K562 (cell line): ENCODE results near the gene SLC4A5. TPM values are rescaled to one million over a fixed set of nuclear protein-coding genes. Genes with fewer than 3 reads are reported as not detected.

Experiments used
- CREM ChIP-seq: IDR thresholded peaks from 2 replicates; pipeline ENCODE4 v1.6.1; 2014; ENCODE audit warnings: antibody characterized with exemption, low read depth
- MAFF ChIP-seq: IDR thresholded peaks from 2 replicates; pipeline ENCODE4 v1.6.1; 2012; ENCODE audit warnings: low read length, improper control_type of control experiment
- RAD21 ChIP-seq, 2 experiments: fragments of 250-450 bp in 1 of 2; fragments of 450-650 bp in 1 of 2; sonication (Bioruptor Pico) in 1 of 2; formaldehyde crosslinking in 1 of 2; IDR thresholded peaks in 1 of 2; conservative IDR thresholded peaks in 1 of 2; 2 replicates each; pipeline versions ENCODE4 v1.4.0 to v1.8.0; 2020 to 2022; ENCODE audit warnings: mild to moderate bottlenecking in 2 of 2, moderate library complexity in 1 of 2
- SMC3 ChIP-seq: conservative IDR thresholded peaks from 2 replicates; pipeline ENCODE4 v1.6.1; 2011; ENCODE audit warnings: low read depth, low read length, improper control_type of control experiment; ENCODE audit not compliant: insufficient read depth
- ZNF212 ChIP-seq: fragments of 450-650 bp; formaldehyde crosslinking; IDR thresholded peaks from 2 replicates; pipeline ENCODE4 v1.4.0; 2020; ENCODE audit warnings: mild to moderate bottlenecking
- polyA plus RNA-seq, 8 experiments: library from polyadenylated mRNA; depleted of rRNA in 4 of 8; stranded (reverse) in 5 of 8; unstranded in 3 of 8; fragments of >200 nt; fragmentation: Nextera tagmentation in 2 of 8; fragmentation: Illumina TruSeq in 1 of 8; extraction: Ambion mirVana in 2 of 8; extraction: Trizol in 1 of 8; gene quantifications; 2 replicates each; pipeline versions ENCODE4 v1.2.1 to v1.2.3, GENCODE V29; 2011 to 2014; ENCODE audit warnings: inconsistent platforms in 1 of 8, missing spikeins in 1 of 8
- total RNA-seq, 7 experiments: library from RNA; depleted of rRNA in 6 of 7; stranded (reverse); fragments of >200 nt in 6 of 7; fragmentation: Illumina TruSeq in 2 of 7; extraction: Trizol in 2 of 7; gene quantifications; 2 replicates each; pipeline versions ENCODE4 v1.2.1 to v1.2.3, GENCODE V29; 2011 to 2021; ENCODE audit warnings: low replicate concordance in 1 of 7
- TF ChIP-seq, protein P1 (sequence below), 2 experiments: fragments of 450-650 bp; formaldehyde crosslinking in 1 of 2; IDR thresholded peaks; 2 replicates each; pipeline versions ENCODE4 v1.4.0 to v1.6.1; 2014 to 2020; ENCODE audit warnings: mild to moderate bottlenecking in 2 of 2, borderline replicate concordance in 1 of 2, low read depth in 1 of 2

Gene SLC4A5
- total and polyA plus RNA-seq, 9 of the 15 experiments (the other 6 are each of a cell fraction or from before 2014, with no cell fraction given) = 0.03 to 0.77 (median 0.14) TPM; not detected in 1

DNA sequence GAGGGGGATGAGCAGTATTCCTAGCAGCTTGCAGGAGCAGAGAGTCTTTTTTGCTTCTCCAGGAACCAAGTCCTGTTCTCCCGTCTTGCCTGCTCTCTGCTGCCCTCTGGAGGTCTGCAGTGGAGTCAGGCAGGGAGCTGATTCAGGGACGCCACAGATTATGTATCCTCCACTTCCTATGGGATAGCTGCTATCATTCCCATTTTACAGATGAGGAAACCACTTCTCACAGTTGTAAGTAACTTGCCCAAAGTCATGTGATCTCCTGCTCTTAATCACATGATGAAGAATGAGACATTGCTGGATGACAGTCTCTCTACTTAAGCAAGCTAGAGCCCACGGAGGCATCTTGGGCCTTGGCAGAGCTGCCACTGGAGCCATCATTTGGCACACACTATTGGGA, 8.3 kb downstream of the SLC4A5 start (continued):
- TF ChIP-seq CREM (no peak), RAD21 (CRISPR knock-in tag; conservative IDR thresholded peaks at IDR 0.05 in 1 of 2, IDR thresholded peaks at IDR 0.05 in 1 of 2) (peak; percentile 80 to 90), ZNF212 (CRISPR knock-in tag) (no peak), MAFF (no peak), SMC3 (peak; percentile 87)
- TF ChIP-seq, protein P1, sequence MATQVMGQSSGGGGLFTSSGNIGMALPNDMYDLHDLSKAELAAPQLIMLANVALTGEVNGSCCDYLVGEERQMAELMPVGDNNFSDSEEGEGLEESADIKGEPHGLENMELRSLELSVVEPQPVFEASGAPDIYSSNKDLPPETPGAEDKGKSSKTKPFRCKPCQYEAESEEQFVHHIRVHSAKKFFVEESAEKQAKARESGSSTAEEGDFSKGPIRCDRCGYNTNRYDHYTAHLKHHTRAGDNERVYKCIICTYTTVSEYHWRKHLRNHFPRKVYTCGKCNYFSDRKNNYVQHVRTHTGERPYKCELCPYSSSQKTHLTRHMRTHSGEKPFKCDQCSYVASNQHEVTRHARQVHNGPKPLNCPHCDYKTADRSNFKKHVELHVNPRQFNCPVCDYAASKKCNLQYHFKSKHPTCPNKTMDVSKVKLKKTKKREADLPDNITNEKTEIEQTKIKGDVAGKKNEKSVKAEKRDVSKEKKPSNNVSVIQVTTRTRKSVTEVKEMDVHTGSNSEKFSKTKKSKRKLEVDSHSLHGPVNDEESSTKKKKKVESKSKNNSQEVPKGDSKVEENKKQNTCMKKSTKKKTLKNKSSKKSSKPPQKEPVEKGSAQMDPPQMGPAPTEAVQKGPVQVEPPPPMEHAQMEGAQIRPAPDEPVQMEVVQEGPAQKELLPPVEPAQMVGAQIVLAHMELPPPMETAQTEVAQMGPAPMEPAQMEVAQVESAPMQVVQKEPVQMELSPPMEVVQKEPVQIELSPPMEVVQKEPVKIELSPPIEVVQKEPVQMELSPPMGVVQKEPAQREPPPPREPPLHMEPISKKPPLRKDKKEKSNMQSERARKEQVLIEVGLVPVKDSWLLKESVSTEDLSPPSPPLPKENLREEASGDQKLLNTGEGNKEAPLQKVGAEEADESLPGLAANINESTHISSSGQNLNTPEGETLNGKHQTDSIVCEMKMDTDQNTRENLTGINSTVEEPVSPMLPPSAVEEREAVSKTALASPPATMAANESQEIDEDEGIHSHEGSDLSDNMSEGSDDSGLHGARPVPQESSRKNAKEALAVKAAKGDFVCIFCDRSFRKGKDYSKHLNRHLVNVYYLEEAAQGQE (IDR thresholded peaks at IDR 0.05; ENCODE audit: borderline replicate concordance) = peak; percentile 76
- TF ChIP-seq, protein P1 (CRISPR knock-in tag; IDR thresholded peaks at IDR 0.05; ENCODE audit: low read depth) = no peak
